Adrenal gland (tissue), 5 donors: Measurements from ENCODE around the gene KRTAP27-1.

ENCODE experiments used
- CTCF ChIP-seq, 6 experiments: fragments of 450-650 bp in 4 of 6; fragments of 200-600 bp in 2 of 6; sonication (generic) in 1 of 6; IDR thresholded peaks; 1 replicate in 5 of 6; 2 replicates in 1 of 6; pipeline versions ENCODE4 v1.5.1 to v1.8.0; 2016 to 2021; ENCODE audit warnings: antibody characterized with exemption in 6 of 6, mild to moderate bottlenecking in 2 of 6, moderate library complexity in 1 of 6
- POLR2A ChIP-seq, 2 donors: fragments of 450-650 bp; IDR thresholded peaks; one replicate each; pipeline ENCODE4 v1.6.1; 2017; ENCODE audit warnings: antibody characterized with exemption in 2 of 2, mild to moderate bottlenecking in 2 of 2, moderate library complexity in 1 of 2
- donor health status: DM: no; HTN: no; CAD: no.

GRCh38 chr21:30349572-30349971 lies 12.1 kb upstream of the KRTAP27-1 start:
- TF ChIP-seq CTCF (IDR thresholded peaks at IDR 0.05) (no peak), POLR2A (IDR thresholded peaks at IDR 0.05) (no peak)
